ENCODE measurements around the gene PSMG2.
A peak's percentile ranks its signal among the peaks of the same experiment; 100 is the strongest.
"Not testable (repeated sequence)": the region's sequence is repeated elsewhere in the genome, so short reads cannot be mapped to it uniquely, and the experiment has no call there.

The PSMG2 gene

GRCh38 chr18:12726331-12726730 lies 23.5 kb downstream of the PSMG2 start:
- no peak for DNase-seq

- peak; percentile 75 for DNase-seq
Observed at GRCh38 chr18:12726774-12727550, 24.1 kb downstream of the PSMG2 start.

DNA sequence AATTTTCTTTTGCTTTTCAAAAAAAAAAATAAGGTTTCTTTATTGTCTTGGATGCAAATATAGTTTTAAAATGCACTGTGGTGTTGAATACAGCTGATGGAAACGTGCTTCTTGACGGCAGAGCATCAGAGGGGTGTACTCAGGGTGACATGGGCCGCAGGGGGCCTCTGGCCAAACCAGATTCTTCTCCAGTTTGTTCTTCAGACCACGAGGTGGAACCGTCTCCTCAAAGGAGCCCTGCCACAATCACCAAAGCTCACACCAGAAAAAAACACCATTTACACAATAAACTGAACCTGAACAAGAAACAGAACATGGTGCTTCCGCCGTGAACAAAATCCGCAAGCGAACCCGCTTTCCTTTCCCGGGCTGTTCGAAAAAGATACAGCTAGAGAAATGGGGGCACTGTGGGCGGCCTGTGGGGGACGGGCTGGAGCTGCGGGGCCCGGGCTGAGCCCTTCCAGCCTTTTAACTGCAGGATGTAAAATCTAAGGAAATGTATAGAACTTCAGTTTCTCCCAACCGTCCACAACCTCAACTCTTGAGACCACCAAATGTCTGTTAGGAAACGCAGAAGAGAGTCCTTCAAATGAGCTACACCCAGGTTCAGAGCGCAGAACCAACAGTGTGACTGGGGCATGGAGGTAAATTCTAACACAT lies 34.5 kb downstream of the PSMG2 start:
- no peak for DNase-seq

- DNase-seq: no peak
Observed at GRCh38 chr18:12741351-12741750, 38.5 kb downstream of the PSMG2 start.

DNA sequence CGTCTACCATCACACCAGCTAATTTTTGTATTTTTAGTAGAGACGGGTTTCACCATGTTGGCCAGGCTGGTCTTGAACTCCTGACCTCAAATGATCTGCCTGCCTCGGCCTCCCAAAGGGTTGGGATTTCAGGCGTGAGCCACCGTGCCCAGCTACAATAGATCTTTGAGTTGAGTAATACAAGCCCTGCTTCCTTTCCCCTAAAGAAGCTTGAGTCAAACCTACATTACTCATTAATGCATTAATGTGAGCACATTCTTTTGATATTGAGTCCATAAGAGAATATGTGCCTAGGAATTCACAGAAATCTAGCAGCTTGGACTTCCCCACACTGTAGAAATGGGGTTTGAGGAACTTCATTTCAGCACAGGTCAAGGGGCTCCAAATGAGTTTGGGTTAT lies 39.6 kb downstream of the PSMG2 start:
- no peak for DNase-seq

- peak; percentile 53 for DNase-seq
Observed at GRCh38 chr18:12744103-12744502, 41.3 kb downstream of the PSMG2 start.

DNA sequence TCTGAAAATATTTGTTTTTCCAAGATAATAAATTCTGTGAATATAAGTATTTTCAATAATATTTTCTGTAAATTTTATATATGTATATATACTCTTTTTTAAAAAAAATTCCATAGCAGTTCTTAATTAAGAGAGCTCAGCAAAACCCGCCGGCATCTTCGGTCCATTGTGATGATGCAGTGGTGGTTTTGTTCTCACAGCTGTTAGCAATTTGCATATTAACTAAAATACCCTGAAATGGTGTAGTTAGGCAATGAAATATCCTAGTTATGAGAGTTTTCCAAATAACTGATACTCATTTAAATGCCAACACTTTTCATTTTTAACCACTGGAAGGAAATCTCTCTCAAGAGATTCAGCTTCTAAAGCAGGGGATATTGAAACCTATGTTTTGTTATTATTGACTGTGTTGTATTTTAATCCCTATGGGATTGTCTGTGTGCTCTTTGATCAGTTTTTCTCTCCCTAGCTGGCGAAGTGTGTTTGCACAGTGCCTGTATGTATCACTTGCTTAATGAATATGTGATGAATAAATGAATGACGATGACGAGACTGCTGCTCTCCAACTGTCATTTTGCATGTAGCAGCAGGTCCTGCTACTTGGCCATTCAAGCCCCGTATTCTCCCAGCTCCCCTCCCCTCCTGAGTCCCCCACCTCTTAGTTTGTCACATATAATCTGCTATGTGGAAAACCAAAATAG lies 42.4 kb downstream of the PSMG2 start:
- DNase-seq: no peak

DNA sequence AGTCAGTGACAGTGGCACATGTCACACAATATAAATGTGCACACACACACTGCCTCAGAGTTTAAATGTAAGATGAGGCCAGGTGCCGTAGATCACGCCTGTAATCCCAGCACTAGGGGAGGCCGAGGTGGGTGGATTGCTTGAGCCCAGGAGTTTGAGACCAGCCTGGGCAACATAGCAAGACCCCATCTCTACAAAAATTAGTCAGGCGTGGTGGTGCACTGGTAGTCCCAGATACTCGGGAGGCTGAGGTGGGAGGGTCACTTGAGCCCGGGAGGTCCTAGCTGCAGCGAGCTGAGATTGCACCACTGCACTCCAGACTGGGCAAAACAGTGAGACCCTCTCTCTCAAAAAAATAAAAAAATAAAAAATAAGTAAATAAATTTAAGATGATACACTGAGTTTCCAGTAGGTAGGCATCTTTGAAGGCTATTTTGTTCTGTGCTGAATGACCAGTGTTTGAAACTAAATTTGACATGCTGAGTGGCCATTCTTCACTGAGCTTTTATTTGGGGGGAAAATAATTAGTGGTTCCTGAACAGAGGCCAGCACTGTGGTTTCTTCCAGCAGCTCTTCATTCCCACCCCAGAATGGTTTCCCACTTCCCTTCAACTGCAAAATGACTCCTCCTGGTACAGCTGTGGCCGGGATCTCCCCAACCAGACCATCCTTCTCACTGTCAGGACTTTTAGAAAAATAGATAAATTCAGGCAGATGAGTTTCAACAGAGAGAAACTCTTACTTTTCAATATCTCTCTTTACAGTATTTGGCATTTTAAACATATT lies 44.9 kb downstream of the PSMG2 start:
- no peak for DNase-seq

DNA sequence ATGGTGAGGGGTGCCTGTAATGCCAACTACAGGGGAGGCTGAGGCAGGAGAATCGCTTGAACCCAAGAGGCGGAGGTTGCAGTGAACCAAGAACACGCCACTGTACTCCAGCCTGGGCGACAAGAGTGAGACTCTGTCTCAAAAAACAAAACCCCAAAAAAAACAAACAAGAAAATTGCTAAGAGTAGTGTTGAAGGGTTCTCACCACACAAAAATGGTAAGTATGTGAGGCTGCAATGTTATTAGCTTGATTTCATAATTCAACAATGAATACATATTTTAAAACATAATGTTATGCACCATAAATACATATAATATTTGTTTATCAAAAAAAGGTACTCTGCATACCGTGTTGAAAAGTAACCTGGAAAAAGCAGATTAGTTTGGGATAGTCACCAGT lies 45.8 kb downstream of the PSMG2 start:
- no peak for DNase-seq

DNA sequence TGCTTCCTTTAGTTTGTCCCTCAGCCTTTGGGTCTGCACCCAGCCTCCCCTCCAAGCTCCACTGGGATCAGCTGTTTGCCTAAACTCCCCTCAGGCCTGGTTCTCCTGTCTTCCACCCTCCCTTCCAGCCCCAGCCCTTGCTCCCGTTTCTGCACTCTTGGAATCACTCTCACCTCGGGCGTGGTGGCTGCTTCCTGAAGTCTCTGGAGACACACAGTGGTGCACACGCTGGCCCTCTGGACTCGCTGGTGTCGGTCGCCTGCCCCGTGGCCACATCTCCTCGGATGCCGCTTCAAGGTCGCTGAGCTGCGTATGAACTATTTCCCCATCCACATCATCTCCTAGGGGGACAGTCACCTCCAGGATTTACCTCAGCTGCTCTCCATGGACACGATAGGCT lies 46.3 kb downstream of the PSMG2 start:
- no peak for DNase-seq

- peak; percentile 13 for DNase-seq
Observed at GRCh38 chr18:12750076-12750714, 47.4 kb downstream of the PSMG2 start.

DNA sequence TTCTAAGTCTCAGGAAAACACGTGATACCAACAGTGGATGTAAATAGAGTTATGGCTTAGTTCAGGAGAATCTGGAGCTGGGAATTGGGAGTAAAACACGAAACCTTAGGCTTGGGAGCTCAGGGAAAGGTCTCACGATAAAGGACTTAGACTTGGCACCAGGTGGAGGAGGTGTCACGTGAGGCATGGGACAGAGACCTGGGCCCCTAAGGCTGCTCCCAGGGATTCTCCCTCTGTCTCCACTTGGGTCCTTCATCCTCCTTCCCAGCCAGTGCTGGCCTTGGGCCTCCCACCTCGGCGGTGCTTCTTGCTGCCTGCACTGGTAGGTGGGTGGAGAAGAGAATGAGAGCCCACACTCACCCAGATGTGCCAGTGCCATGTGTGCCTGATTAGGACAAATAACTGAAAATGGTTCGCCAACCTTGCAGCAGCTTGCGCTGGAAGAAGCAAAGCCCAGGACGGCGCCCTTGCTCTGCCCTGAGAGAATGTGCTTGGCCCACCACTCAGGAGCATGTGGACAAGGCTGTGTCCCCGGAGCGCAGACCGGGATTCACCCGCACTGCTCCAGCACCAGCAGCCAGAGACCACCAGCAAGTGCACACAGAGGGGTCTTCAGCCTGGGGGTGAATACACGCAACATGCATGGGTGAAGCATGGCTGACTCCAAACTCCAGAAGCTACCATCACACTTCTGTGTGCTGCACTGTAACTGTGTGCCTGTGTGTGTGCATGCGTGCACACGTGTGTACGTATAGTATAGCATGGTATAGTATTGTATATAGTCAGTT lies 48.1 kb downstream of the PSMG2 start:
- DNase-seq: no peak

- DNase-seq: no peak
Observed at GRCh38 chr18:12751503-12751884, 48.7 kb downstream of the PSMG2 start.

- no peak for DNase-seq
Observed at GRCh38 chr18:12751891-12752290, 49.0 kb downstream of the PSMG2 start.

DNA sequence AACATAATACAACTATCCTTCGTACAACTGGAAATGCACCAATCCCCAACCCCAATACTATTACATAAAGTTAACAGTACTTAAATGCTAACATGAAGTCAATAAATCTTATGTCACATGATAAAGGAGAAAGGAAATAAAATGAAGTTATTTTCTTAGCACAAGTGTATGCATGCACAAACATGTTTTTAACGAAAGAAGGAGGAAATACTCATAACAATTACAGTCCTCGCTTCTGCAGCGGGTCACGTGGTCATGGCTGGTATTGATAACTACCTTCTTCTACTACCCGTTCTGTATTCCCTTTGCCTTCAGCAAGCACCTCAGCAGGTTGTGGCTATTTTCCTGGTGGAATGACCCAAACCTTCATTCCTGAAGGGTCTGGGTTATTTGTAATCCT lies 51.7 kb downstream of the PSMG2 start:
- DNase-seq: no peak

DNA sequence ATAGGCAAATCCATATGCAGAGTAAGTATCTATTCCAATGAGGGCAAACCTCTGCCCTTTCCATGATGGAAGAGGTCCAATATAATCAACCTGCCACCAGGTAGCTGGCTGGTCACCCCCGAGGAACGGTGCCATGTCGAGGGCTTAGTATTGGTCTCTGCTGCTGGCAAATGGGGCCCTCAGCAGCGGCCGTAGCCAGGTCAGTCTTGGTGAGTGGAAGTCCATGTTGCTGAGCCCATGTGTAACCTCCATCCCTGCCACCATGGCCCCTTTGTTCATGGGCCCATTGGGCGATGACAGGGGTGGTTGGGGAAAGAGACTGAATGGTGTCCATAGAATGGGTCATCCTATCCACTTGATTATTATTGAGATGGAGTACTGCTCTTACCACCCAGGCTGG lies 52.8 kb downstream of the PSMG2 start:
- not testable (repeated sequence) for DNase-seq

GRCh38 chr18:12756619-12757239 lies 53.9 kb downstream of the PSMG2 start:
- DNase-seq: not testable (repeated sequence)

DNA sequence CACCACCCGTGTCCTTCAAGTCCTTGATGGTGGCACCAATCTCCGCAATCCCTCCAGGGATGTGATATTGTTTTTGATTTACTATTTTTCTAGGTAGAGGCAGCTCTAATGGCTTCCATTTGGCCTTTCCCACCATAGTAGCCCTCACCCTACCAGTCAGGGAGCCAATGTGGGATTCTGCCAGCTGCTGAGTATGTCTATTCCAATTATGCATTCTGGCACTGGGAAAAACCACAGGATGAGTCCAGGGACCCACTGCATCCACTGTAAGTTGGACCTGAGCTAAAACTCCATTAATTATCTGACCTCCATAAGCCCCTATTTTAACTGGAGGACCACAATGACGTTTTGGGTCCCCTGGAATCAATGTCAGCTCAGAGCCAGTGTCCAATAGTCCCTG lies 55.7 kb downstream of the PSMG2 start:
- DNase-seq: not testable (repeated sequence)

- no peak for DNase-seq
Observed at GRCh38 chr18:12765126-12765525, 62.3 kb downstream of the PSMG2 start.

GRCh38 chr18:12765586-12765985 lies 62.7 kb downstream of the PSMG2 start:
- DNase-seq: no peak

- no peak for DNase-seq
Observed at GRCh38 chr18:12766986-12767433, 64.2 kb downstream of the PSMG2 start.
